SIG-M5 treated with dmso at 0.1 percent for 504 hours (cell line): ENCODE data around the gene RAP2C.
"Not testable (repeated sequence)": the region's sequence is repeated elsewhere in the genome, so short reads cannot be mapped to it uniquely, and the experiment has no call there.

ENCODE experiments used
- DNase-seq: peaks from one replicate; lab custom pipeline; 2025; ENCODE audit not compliant: unreplicated experiment; lab: John Stamatoyannopoulos, UW

RAP2C gene

DNA sequence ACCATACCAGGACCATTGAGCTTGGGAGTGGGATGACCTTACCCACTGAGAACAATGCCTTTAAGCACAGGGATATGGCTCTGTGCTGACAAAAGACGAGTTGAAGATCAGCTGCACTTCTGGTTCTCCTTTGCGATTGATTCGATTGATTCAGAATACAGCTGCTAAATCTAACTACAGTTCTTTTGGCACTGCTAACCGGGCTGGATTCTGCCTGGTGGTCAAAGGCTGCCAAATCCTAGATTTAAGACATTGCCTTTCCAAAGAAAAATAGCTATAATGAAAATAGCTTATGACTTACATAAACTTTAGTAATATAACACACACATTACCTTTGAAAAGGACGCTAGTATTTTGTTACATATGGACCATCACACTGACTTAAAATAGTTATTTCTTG is 18.3 kb downstream of the RAP2C start:
- DNase-seq, result no peak

DNA sequence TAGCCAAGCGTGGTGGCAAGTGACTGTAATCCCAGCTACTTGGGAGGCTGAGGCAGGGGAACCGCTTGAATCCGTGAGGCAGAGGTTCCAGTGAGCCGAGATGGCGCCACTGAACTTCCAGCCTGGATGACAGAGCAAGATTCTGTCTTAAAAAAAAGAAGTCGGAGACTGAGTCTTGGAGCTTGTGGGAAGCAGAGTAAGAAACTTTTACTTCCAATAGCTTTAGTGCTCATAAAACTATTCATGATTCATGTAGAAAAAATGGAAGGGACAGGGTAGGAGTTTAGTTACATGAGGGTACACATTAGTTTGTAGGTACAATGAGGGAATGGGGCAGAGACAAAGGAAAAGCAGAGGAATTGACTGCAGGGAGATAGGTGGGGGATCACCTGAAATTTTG is 19.3 kb downstream of the RAP2C start:
- no peak for DNase-seq

DNA sequence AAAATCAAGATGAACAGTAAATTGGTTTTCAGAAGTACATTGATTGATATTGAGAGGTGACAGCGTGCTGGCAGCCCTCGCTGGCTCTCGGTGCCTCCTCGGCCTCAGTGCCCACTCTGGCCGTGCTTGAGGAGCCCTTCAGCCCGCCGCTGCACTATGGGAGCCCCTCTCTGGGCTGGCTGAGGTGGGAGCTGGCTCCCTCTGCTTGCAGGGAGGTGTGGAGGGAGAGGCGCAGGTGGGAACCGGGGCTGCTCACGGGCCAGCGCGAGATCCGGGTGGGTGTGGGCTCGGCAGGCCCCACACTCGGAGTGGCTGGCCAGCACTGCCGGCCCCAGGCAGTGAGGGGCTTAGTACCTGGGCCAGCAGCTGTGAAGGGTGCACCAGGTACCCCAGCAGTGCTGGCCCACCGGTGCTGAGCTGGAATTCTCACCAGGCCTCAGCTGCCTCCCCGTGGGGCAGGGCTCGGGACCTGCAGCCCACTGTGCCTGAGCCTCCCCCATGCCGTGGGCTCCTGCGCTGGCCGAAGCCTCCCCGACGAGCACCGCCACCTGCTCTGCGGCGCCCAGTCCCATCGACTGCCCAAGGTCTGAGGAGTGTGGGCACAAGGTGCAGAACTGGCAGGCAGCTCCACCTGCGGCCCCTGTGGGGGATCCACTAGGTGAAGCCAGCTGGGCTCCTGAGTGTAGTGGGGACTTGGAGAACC is 25.2 kb downstream of the RAP2C start:
- no peak for DNase-seq

DNA sequence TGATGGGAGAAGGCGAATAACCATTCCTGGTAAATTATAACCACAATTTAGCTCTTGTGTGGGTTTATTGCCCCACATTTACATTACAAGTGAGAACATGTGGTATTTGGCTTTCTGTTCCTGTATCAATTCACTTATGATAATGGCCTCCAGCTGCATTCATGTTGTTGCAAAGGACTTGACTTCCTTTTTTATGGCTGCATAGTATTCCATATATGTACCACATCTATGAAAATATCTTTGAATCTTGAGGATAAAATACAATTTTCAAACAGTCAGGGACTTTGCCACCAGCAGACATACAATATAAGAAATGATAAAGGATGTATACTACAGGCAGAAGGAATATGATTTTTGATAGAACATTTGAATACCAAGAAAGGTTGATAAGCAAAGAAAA is 27.3 kb downstream of the RAP2C start:
- no peak for DNase-seq

DNA sequence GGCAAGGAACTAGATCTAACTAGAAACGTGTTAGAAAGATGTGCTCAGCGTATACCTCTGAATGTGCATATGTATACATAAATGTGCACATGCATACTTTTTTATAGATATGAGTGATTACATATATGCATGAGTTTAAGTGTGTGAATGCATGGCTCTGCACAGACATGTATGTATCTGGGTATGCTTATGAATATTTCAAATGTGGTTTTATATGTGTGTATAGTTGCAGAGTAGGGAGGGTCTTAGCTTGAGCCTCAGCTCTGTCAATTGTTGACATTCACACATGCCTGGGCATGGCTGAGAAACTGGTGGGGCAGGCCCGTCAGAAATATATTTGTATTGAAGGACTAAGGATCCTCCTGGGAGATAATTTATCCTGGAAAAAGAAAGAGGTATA is 31.1 kb downstream of the RAP2C start:
- DNase-seq, result no peak

DNA sequence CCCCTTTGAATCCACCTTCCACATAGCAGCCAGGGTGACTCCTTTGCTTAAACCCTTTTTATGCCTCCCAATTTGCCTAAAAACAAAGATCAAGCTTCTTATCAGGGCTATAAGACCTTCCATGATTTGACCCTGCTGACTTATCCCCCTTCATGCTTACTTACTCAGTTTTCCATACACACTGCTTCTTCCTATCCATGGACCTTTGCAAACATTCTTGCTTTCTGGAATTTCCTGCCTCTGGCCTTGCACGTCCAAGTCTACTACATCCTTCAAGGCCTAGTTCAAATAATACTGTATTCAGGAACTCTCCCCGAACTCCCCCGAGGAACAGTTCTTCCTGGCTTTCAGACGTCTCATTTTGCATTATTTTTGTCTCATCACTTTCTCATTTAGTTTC is 31.8 kb downstream of the RAP2C start:
- DNase-seq, result no peak

DNA sequence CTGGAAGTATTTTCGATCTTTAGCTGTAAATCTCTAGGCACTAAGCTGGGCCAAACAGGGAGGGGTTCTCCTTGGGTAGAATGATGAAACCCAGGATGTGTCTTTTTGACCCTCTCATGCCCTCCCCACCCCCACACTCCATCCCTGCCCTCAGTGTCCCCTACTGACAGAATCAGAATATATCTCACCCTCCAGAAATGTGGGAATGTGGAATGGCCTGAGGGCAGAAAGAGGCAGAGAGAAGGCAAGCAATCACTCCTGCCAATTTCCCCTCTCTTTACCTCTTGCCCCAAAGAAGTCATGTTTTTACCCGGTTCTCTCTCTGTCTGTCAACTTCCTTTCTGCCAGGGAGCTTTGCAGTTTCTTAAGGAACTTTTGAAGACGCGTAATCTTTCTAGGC is 34.4 kb downstream of the RAP2C start:
- DNase-seq, result no peak

DNA sequence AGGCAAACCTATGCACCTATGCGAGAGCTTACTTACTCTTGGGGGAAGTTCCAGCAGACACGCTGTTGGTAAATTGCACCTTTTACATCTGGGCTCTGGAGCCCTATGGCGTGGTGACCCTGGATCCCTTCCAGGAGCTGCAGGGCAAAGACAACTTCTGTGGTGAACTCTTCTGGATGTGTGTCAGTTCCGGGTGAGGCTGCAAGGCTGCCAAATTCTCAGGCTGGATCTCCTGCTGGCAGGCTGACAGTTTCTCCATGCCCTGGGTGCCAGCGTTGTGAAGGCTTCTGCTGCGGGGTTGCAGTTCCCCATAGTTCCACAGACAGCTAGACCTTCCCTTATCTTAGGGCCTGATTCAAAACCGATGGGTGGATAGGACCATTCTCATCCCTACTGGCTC is 37.9 kb downstream of the RAP2C start:
- DNase-seq, result no peak

DNA sequence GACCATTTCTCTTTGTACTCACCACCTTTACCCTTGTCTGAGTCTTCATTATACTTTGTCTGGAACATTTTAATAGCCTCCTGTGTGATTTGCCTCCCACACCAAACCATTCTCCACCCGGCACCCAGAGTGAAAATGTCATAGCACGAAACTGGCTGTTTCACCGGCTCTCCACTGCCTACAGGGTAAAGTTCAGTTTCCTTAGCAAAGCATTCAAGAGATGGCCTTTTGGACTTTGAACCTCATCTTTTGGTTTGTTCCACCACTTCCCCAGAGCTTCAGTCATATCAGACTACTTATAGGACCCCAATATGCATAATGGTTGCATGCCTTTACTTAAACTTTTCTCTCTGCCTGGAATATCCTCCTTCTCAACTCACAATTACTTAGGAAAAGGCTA is 38.3 kb downstream of the RAP2C start:
- no peak for DNase-seq

DNA sequence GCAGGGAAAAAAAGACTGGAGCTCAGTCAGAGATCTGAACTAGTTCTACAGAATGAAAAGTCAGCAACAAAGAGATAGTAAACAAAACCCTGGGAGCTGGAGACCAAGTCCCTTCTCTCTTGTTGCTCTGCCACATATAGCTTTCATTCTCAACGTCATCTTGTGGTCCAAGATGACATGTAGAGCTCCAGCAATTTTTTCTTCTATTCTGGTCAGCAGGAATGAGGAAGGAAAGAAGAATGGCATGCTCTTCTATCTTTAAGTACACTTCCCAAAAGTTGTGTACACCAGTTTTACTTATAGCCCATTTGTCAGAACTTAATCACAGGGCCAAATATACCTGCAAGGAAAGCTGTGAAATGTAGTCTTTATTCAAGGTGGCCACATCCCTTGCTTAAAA is 45.6 kb downstream of the RAP2C start:
- DNase-seq, result no peak

DNA sequence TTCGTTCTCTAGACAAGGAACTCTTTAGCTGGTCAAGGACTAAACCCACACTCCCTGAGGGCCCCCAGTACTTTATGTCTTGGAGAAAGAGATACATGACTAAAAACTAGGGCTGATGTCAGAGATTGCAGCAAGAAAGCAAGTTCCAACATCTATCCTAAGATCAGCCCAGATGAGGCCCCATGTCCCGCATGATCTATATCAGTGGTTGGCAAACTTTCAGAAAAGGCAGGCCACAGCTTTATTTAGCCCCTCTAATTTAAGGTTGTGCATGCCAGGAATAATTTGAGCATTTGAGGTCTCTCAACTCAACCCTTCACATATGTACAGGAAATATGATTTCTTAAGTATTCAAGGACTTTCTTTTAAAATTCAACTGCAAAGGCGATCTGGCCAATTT is 47.4 kb downstream of the RAP2C start:
- no peak for DNase-seq

DNA sequence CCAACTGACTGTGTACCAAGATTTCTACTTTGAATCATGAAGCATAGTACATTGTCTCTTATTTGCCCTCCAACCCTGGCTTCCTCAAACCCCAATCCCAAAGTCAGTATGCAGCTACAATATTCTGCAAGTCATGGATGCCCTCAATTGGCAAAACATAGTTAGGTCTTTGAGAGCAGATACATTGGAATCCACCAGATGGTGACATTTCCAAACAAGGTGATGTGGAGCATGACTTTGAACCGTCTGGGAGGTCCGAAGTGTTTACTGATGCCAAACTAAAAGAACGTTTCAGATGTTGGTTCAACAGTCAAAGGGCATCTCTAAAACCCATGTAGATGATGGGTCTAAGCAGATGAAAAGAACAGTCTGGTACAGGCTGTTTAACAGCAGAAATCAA is 47.8 kb downstream of the RAP2C start:
- DNase-seq, result no peak

DNA sequence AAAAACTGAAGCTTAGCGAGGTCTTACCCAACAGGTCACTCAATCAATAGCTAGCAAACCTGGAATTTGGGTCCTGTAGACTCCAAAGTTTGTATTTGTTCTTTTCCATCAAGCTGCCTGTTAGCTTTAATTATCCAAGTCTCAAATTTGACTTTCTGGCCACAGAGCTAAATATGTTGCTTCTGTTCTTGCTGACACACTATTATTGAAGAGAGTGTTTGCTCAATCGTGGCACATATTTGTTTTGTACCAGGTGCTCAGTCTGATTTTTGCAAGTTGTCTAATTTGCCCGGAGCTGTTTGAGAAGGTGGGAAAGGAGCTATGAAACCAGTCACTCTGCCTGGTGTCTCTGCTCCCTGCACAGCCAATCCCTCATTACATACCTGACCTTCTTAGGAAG is 49.7 kb downstream of the RAP2C start:
- peak; percentile 28 for DNase-seq

DNA sequence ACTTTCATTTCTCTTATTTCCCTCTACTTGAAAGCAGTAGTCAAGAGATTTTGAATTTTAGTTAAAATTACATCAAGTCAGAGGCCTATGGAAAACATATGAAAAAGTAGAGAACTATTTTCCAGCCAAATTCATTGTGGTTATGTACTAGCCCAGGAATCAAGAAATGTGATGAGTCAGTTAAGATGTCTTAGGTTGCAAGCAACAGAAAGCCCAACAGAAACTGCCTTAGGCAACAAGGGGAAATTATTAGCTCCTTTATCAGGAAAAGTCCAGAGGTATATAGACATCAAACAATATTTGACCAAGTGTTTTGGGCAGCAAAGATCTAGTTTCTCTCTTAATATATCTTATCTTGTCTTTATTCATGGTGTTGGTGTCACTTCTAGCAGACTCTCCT is 53.6 kb downstream of the RAP2C start:
- no peak for DNase-seq

DNA sequence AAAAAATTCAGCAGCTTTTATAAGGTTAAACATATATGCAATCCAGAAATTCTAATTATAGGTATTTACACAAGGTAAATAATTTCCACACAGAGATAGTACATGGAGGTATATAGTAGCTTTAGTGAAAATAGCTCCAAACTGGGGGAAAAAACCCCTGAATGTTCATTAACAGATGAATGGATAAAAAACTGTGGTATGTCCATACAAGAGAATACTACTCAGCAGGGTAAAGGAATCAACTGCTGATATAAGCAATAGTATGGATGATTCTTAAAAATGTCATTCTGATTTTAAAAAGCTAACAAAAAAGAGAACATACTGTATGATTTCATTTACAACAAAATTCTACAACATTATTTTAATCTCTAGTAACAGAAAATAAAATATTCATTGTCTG is 54.2 kb downstream of the RAP2C start:
- no peak for DNase-seq

DNA sequence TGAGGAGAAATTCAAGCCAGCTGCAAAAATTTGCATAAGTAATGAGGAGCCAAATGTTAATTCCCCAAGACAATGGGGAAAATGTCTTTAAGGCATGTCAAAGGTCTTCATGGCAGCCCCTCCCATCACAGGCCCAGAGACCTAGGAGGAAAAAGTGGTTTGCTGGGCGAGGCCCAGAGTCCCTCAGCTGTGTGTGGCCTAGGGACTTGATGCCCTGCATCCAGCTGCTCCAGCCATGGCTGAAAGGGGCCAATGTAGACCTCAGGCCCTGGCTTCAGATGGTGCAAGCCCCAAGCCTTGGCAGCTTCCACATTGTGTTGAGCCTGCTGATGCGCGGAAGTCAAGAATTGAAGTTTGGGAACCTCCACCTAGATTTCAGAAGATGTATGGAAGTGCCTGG is 56.2 kb downstream of the RAP2C start:
- not testable (repeated sequence) for DNase-seq

DNA sequence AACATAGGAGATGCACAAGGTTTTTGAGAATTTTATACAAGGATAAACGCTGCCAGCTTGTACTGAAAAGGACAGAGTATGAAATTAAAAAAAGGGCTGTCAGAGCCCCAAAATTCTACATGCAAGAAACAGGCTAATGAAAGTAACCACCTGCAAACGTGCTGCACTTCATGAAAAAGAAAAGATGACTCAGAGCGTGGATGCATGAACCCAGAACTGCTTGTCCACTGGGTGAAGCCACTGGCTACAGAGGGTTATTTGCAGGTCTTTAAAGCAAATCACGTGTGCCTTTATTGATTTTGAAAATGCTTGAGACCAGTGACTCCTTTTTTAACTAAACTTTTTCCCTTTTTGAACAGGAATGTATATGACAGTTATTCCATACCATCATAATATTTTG is 66.1 kb downstream of the RAP2C start:
- no peak for DNase-seq
